IPS-NIHi11 (cell line): ENCODE data around the gene TBC1D3C.
"Not testable (repeated sequence)": the region's sequence is repeated elsewhere in the genome, so short reads cannot be mapped to it uniquely, and the experiment has no call there.

Source experiments
- DNase-seq: peaks from one replicate; pipeline ENCODE4 v3.0.0; 2012; ENCODE audit warnings: mixed read lengths, low spot score

The TBC1D3C gene

GRCh38 chr17:38068534-38068933, at the start of gene TBC1D3C:
TBC1D3C (minus strand) TSS chr17:38068634; CDS start chr17:38067066, 1,568 bp downstream.
- not testable (repeated sequence) for DNase-seq

GRCh38 chr17:38099262-38099661, 30.8 kb upstream of the TBC1D3C start:
- DNase-seq, result not testable (repeated sequence)

- not testable (repeated sequence) for DNase-seq
Observed at GRCh38 chr17:38094059-38094694, 25.7 kb upstream of the TBC1D3C start.

GRCh38 chr17:38088120-38088519, 19.7 kb upstream of the TBC1D3C start:
- not testable (repeated sequence) for DNase-seq

GRCh38 chr17:38087344-38087743, 18.9 kb upstream of the TBC1D3C start:
- DNase-seq, result not testable (repeated sequence)
